Activated CD8-positive, alpha-beta T cell treated with anti-CD3 and anti-CD28 coated beads, Interleukin-2, amount 10 ng/mL, durations not matched to agents 7 days and 5 days (primary cell): Measurements from ENCODE around the gene GTF2H1. TPM values are rescaled to one million over a fixed set of nuclear protein-coding genes. Genes with fewer than 3 reads are reported as not detected.

Experiments
- ATAC-seq: fragments of 150-1000 bp; cut with Tn5 transposase; one replicate; pipeline ENCODE4 v1.10.0; 2021; ENCODE audit warnings: moderate library complexity
- CTCF ChIA-PET: fragments of 350-600 bp; sonication (Branson Sonifier 250); formaldehyde crosslinking; loops from one replicate; lab custom pipeline; 2021; ENCODE audit warnings: antibody characterized with exemption; lab: Charles Lee
- POLR2A ChIA-PET: fragments of 350-600 bp; sonication (Branson Sonifier 250); formaldehyde crosslinking; loops from one replicate; lab custom pipeline; 2021; ENCODE audit warnings: antibody characterized with exemption; lab: Charles Lee
- DNase-seq: peaks from one replicate; pipeline ENCODE4 v3.0.0-alpha.2; 2020
- H3K27ac Mint-ChIP-seq: one replicate; pipeline ENCODE4 v1.8.0; 2021; ENCODE audit warnings: mild to moderate bottlenecking, mixed read lengths
- H3K27me3 Mint-ChIP-seq: one replicate; pipeline ENCODE4 v1.8.0; 2021; ENCODE audit warnings: low read depth, mixed read lengths
- H3K36me3 Mint-ChIP-seq: one replicate; pipeline ENCODE4 v1.8.0; 2021; ENCODE audit warnings: low read depth, mixed read lengths
- H3K4me1 Mint-ChIP-seq: one replicate; pipeline ENCODE4 v1.8.0; 2021; ENCODE audit warnings: low read depth, mixed read lengths
- H3K4me3 Mint-ChIP-seq: one replicate; pipeline ENCODE4 v1.8.0; 2021; ENCODE audit warnings: mild to moderate bottlenecking, mixed read lengths
- H3K9me3 Mint-ChIP-seq: one replicate; pipeline ENCODE4 v1.8.0; 2022; ENCODE audit warnings: mixed read lengths; ENCODE audit not compliant: insufficient read depth
- total RNA-seq, 2 experiments: library from RNA; stranded (reverse); gene quantifications; one replicate each; pipeline ENCODE4 v1.2.3, GENCODE V29; 2021

The GTF2H1 gene
- total RNA-seq, 2 experiments from 2014 or later: 47.2 to 47.8 TPM

DNA sequence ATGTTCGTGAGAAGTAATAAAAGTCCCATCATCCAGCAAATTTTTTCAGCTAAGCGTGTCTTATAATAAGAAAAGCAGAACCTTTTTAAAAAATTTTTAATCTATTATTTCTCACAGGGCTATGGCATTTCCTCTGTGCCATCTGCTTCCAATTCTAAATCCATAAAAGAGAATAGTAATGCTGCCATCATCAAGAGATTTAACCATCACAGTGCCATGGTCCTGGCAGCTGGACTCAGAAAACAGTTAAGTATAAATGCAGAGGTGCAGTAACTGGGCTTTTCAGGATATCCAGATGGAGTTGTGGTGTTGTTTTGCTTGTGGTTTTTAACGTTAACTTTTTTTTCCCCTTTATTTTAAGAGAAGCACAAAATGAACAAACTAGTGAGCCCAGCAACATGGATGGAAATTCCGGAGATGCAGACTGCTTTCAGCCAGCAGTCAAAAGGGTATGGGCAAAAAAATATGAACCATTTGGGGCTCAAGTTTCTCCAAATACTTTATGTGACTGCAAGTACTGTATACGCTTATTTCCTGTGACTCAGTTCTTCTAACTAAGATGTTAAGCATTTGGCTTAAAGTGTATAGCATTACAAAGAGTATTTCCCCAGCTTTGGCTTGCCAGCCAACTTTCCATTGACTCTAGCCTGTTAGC, 25.2 kb downstream of the GTF2H1 start:
- Mint-ChIP-seq H3K9me3 (no peaks in the 10 kb centered on the region), H3K27ac (no peak overlapping the region), H3K4me3 (no peak overlapping the region), H3K4me1 (no peaks in the 10 kb centered on the region), H3K36me3 (peaks cover 38% of the 10 kb centered on the region), H3K27me3 (no peaks in the 10 kb centered on the region)
- ChIA-PET CTCF (interaction anchor here (1.4 to 1.9 kb wide), 2 partner anchors 16 to 104 kb away, joined by 4 to 8 read pairs; no protein-coding TSS in a partner anchor), POLR2A (interaction anchor here (0.6 kb wide), 1 partner anchor 36 kb away, joined by 3 read pairs; no protein-coding TSS in a partner anchor)
- DNase-seq (no peak), ATAC-seq (no peak)

DNA sequence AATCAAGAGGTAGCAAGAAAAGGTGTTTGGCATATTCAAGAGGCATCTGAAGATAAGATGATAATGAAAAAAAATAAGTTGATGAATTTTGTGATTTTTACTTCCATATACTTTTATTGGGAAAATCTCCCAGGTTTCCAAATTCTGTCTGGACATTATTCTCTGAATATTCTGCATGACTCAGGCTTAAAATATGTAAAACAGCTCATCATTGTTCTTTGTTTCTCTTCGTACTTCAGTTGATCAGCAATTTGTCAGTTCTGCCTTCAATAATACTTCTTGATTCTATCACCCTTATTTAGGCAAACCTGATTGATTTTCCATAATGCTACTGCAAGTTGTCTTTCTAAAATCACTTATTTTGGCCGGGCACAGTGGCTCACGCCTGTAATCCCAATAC, 30.2 kb downstream of the GTF2H1 start:
- Mint-ChIP-seq H3K4me1 (no peaks in the 10 kb centered on the region), H3K27me3 (no peaks in the 10 kb centered on the region), H3K9me3 (no peaks in the 10 kb centered on the region), H3K36me3 (peaks cover 48% of the 10 kb centered on the region), H3K4me3 (no peak overlapping the region), H3K27ac (no peak overlapping the region)
- no peak for DNase-seq
- ATAC-seq: no peak
- POLR2A ChIA-PET: no interaction called here
- CTCF ChIA-PET: no interaction called here

DNA sequence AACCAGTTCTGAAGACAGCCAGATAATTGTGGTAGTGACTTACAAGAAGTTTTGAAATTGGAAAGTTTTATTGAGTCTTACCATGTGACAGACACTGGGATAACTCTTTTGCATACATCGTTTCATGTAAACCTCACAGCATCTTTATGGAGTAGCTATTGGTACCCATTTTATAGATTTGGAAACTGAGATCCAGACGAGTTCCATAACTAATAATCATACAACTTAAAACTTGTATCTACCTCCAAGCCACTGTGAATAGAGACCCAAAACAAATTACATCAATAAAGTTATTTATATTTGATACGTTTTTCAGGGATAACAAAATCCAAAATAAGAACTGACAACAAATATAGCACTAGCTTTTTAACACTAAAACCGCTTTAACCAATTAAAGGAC, 36.3 kb downstream of the GTF2H1 start:
- H3K4me1 Mint-ChIP-seq: no peaks in the 10 kb centered on the region
- peaks cover 46% of the 10 kb centered on the region for H3K36me3 Mint-ChIP-seq
- no peak for DNase-seq
- no peak overlapping the region for H3K27ac Mint-ChIP-seq
- H3K9me3 Mint-ChIP-seq: no peaks in the 10 kb centered on the region
- POLR2A ChIA-PET: interaction anchor here (0.5 kb wide), 1 partner anchor 13 kb away, joined by 3 read pairs; no protein-coding TSS in a partner anchor
- H3K4me3 Mint-ChIP-seq: no peak overlapping the region
- ATAC-seq: no peak
- CTCF ChIA-PET: interaction anchor here (0.9 to 2.8 kb wide), 2 partner anchors 10 to 115 kb away, joined by 3 to 11 read pairs; no protein-coding TSS in a partner anchor
- no peaks in the 10 kb centered on the region for H3K27me3 Mint-ChIP-seq

DNA sequence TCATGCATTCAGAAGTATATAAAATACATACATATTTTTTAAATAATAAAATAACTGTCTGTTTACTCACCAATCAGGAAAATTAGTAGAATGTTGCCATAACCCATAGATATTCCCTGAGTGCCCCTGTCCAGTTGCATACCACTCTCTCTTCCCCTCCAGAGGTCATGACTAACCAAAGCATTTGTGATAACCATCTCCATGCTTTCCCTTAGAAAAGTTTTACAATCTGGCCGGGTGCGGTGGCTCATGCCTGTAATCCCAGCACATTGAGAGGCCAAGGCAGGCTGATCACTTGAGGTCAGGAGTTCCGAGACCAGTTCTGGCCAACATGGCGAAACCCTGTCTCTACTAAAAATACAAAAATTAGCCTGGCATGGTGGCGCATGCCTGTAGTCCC, 38.8 kb downstream of the GTF2H1 start:
- Mint-ChIP-seq H3K9me3 (no peaks in the 10 kb centered on the region), H3K36me3 (peaks cover 53% of the 10 kb centered on the region)

DNA sequence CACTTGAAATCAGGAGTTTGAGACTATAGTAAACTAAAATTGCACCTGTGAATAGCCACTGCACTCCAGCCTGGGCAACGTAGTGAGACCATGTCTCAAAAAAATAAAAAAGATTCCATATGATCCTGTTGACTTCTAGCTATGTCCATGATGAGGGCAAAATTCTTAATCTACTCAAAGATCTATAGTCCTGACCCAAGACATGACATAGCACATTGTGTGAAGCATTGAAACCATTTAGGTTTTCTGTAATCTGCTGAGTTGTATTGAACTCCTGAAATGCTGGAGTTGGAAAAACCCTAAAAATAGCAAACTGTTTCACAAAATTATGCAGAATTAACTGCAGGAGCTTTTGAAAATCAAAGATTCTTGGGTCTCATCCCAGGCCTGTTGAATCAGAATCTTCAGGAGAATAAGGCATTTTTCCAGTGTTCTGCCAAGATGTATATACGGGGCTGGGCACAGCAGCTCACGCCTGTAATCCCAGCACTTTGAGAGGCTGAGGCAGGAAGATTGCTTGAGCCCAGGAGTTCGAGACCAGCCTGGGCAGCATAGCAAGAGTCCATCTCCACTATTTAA, 42.2 kb downstream of the GTF2H1 start:
- no peak overlapping the region for H3K27ac Mint-ChIP-seq
- POLR2A ChIA-PET: no interaction called here
- no peaks in the 10 kb centered on the region for H3K27me3 Mint-ChIP-seq
- no peak for DNase-seq
- H3K4me1 Mint-ChIP-seq: peaks cover 4% of the 10 kb centered on the region
- H3K9me3 Mint-ChIP-seq: no peaks in the 10 kb centered on the region
- peaks cover 39% of the 10 kb centered on the region for H3K36me3 Mint-ChIP-seq
- CTCF ChIA-PET: no interaction called here
- no peak for ATAC-seq
- no peak overlapping the region for H3K4me3 Mint-ChIP-seq

More for the DNA sequence above, 38.8 kb downstream of the GTF2H1 start:
- DNase-seq: no peak
- ChIA-PET CTCF (no interaction called here), POLR2A (no interaction called here)
- no peak for ATAC-seq
- H3K27ac Mint-ChIP-seq: no peak overlapping the region
- H3K27me3 Mint-ChIP-seq: no peaks in the 10 kb centered on the region
- H3K4me3 Mint-ChIP-seq: no peak overlapping the region
- peaks cover 2% of the 10 kb centered on the region for H3K4me1 Mint-ChIP-seq

DNA sequence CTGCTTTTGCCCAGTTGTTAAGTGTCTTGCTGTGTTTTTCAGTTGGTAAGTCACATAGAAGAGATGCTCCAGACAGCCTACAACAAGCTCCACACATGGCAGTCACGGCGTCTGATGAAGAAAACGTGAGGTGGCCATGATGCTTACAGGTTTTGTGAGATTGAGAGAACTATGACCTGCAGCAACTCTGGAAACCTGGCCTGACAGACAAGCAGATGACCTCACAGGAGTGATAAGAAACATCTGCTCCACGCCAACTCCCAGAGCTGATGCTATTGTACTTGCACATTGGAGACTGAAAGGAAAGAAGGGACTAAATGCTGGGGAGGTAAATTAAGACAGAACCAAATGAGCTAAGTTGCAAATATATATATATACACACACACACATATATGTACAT, 43.4 kb downstream of the GTF2H1 start:
- ChIA-PET CTCF (no interaction called here), POLR2A (interaction anchor here (0.7 kb wide), 1 partner anchor 44 kb away, joined by 3 read pairs; the partner anchor contains the start of gene HPS5)
- no peak for DNase-seq
- H3K27me3 Mint-ChIP-seq: no peaks in the 10 kb centered on the region
- peaks cover 39% of the 10 kb centered on the region for H3K36me3 Mint-ChIP-seq
- peaks cover 4% of the 10 kb centered on the region for H3K4me1 Mint-ChIP-seq
- no peak overlapping the region for H3K27ac Mint-ChIP-seq
- no peak for ATAC-seq
- H3K4me3 Mint-ChIP-seq: no peak overlapping the region
- no peaks in the 10 kb centered on the region for H3K9me3 Mint-ChIP-seq

DNA sequence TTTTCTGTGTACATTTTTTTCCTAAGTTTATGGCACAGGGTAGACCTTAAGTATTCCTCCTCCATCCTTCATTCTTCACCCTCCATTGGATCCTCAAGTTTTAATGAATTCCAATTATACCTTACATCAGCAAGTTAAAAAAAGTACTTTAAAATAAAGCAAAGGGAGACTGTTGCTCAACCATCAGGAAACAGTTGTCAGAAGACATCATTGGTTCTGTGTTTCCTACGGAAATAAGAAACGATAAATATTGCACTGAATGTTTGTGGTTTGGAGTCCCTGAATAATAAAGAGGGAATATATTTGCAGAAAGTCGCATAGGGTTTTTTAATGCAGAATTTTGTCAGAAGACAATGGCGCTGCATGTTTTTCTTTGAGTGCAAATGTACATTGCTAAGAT, 43.9 kb downstream of the GTF2H1 start:
- Mint-ChIP-seq H3K27me3 (no peaks in the 10 kb centered on the region), H3K27ac (peak overlapping the region; percentile 35), H3K4me1 (peaks cover 4% of the 10 kb centered on the region), H3K4me3 (no peak overlapping the region), H3K36me3 (peaks cover 36% of the 10 kb centered on the region), H3K9me3 (no peaks in the 10 kb centered on the region)
- ATAC-seq (no peak), DNase-seq (no peak)
- ChIA-PET CTCF (no interaction called here), POLR2A (interaction anchor here (0.6 kb wide), 1 partner anchor 150 kb away, joined by 3 read pairs; no protein-coding TSS in a partner anchor)

DNA sequence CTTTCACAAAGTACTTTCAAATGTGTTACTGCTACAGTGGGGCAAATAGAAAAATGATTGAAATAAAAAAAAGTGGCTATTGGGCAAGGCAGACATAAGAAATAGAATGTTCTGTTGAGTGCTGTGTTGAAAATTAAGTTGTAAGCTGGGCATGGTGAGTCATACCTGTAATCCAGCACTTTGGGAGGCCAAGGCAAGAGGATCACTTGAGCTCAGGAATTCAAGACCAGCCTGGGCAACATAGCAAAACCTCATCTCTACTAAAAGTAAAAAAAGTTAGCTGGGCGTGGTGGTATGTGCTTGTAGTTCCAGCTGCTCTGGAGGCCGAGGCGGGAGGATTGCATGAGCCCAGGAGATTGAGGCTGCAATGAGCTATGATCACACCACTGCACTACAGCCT, 45.1 kb downstream of the GTF2H1 start:
- no peak for ATAC-seq
- Mint-ChIP-seq H3K9me3 (no peaks in the 10 kb centered on the region), H3K27me3 (no peaks in the 10 kb centered on the region), H3K4me3 (no peak overlapping the region), H3K27ac (no peak overlapping the region), H3K4me1 (peaks cover 4% of the 10 kb centered on the region), H3K36me3 (peaks cover 34% of the 10 kb centered on the region)
- CTCF ChIA-PET: interaction anchor here (0.5 to 1.7 kb wide), 2 partner anchors 26 to 68 kb away, joined by 3 to 4 read pairs; no protein-coding TSS in a partner anchor
- POLR2A ChIA-PET: no interaction called here
- no peak for DNase-seq

DNA sequence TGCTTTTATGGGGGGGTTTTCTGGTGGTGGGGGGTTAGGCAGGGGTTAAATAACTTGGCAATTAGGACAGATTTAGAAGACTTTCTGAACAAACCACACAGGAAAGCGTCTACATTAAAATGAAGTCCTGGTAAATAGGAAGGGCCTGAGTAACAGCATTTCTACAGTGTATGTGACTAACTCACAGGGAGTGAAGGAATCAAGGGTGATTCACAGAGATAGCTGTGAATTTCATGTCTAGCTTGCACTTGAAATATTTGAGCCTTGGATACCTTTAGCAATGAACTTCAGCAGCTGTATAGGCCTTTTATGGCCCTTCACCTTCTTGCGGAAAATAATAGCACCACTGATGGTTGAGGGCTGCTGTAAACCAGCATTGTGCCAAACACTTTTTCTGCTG, 45.9 kb downstream of the GTF2H1 start:
- Mint-ChIP-seq H3K27me3 (no peaks in the 10 kb centered on the region), H3K9me3 (no peaks in the 10 kb centered on the region), H3K4me3 (no peak overlapping the region), H3K36me3 (peaks cover 33% of the 10 kb centered on the region), H3K27ac (no peak overlapping the region), H3K4me1 (peaks cover 4% of the 10 kb centered on the region)
- ATAC-seq (no peak), DNase-seq (no peak)
- CTCF ChIA-PET: interaction anchor here (1.7 kb wide), 1 partner anchor 27 kb away, joined by 4 read pairs; no protein-coding TSS in a partner anchor
- POLR2A ChIA-PET: interaction anchor here (1.4 kb wide), 1 partner anchor 16 kb away, joined by 3 read pairs; no protein-coding TSS in a partner anchor

DNA sequence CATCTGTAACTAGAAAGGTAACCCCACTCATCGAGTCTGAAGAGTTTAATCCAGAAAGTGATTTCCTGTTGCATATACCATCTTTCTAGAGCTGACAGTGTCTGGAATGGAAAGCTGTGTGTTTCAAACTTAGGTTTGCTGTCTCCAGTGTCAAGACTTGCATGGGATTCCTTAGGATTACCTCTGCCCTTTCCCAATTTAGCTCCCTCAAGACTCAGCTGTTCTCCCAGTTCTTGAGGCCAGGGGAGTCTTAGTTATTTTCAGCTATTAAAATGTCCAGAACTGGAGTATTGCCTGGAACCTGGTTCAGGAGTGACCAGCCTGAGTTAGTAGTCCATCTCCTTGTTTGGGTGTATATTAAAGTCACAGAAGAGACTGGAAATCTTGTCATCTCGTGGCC, 47.0 kb downstream of the GTF2H1 start:
- Mint-ChIP-seq H3K27me3 (no peaks in the 10 kb centered on the region), H3K4me1 (peaks cover 4% of the 10 kb centered on the region), H3K9me3 (no peaks in the 10 kb centered on the region), H3K36me3 (peaks cover 23% of the 10 kb centered on the region), H3K4me3 (no peak overlapping the region), H3K27ac (no peak overlapping the region)
- no peak for ATAC-seq
- ChIA-PET CTCF (no interaction called here), POLR2A (interaction anchor here (0.6 to 1.4 kb wide), 2 partner anchors 15 to 54 kb away, joined by 3 to 4 read pairs; no protein-coding TSS in a partner anchor)
- no peak for DNase-seq

DNA sequence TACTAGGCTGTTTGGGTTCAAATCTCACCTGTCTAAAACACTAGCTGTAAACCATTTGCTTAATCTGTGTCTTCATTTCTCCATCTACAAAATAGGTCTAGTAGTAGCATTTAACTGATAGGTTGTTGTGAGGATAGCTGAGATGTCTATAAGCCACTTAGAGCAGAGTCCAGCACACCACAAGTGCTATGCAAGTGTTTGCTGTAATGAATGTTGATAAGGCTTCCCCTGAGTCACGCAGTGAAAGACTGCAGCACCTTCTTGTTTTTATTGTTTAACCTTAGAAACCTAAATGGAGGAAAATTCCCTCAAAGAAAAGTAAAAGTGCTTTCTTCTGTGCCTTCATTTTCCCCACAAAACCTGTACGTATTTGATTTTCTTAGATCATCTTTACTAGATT, 48.9 kb downstream of the GTF2H1 start:
- DNase-seq (no peak), ATAC-seq (no peak)
- ChIA-PET CTCF (interaction anchor here (0.7 to 1.0 kb wide), 2 partner anchors 11 to 265 kb away, joined by 3 read pairs; partner anchors contain the start of gene SAAL1), POLR2A (no interaction called here)
- H3K27ac Mint-ChIP-seq: no peak overlapping the region
- H3K4me3 Mint-ChIP-seq: no peak overlapping the region
- no peaks in the 10 kb centered on the region for H3K9me3 Mint-ChIP-seq
- H3K4me1 Mint-ChIP-seq: peaks cover under 1% of the 10 kb centered on the region
- H3K36me3 Mint-ChIP-seq: peaks cover 11% of the 10 kb centered on the region
- H3K27me3 Mint-ChIP-seq: no peaks in the 10 kb centered on the region

DNA sequence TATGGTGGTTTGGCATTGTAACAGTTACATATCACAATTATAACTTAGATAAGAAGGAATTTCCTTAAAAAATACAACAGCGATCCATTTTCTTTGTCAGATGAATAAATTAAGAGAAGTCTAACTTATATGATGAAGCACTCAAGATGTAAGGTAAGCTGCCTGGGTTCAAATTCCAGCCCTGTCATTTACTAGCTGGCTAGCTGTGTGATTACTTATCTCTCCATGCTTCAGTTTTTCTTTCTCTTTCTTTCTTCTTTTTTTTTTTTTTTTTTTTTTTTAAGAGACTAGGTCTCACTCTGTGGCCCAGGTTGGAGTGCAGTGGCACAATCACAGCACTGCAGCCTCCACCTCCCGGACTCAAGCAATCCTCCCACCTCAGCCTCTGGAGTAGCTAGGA, 49.8 kb downstream of the GTF2H1 start:
- CTCF ChIA-PET: interaction anchor here (1.0 to 1.2 kb wide), 2 partner anchors 128 to 266 kb away, joined by 3 to 5 read pairs; partner anchors contain the start of gene SAAL1

More for the DNA sequence above, 49.8 kb downstream of the GTF2H1 start:
- Mint-ChIP-seq H3K36me3 (peaks cover 3% of the 10 kb centered on the region), H3K9me3 (no peaks in the 10 kb centered on the region), H3K4me3 (no peak overlapping the region), H3K27me3 (no peaks in the 10 kb centered on the region), H3K4me1 (no peaks in the 10 kb centered on the region), H3K27ac (no peak overlapping the region)
- POLR2A ChIA-PET: interaction anchor here (0.6 to 1.1 kb wide), 2 partner anchors 12 to 14 kb away, joined by 3 to 5 read pairs; no protein-coding TSS in a partner anchor
- DNase-seq: no peak
- no peak for ATAC-seq
